IMR-90 (cell line): ENCODE data around the gene SS18L1. TPM values are rescaled to one million over a fixed set of nuclear protein-coding genes. Genes with fewer than 3 reads are reported as not detected.

Experiments
- ATAC-seq: fragments of 200-7000 bp; cut with Tn5 transposase; 2 replicates; pipeline ENCODE4 v1.9.1; 2020; ENCODE audit warnings: low read depth, mild to moderate bottlenecking, moderate library complexity
- BruUV-seq: library from RNA; stranded (reverse); fragments of 400-500 nt; replicated peaks from 2 replicates; lab custom pipeline; 2021; lab: Mats Ljungman, UMichigan
- CTCF ChIA-PET: fragments of 300-600 bp; formaldehyde crosslinking; extraction: SDS; loops from one replicate; lab custom pipeline; 2021; ENCODE audit warnings: antibody characterized with exemption; lab: Yijun Ruan, JAX
- POLR2A ChIA-PET: fragments of 300-600 bp; sonication (Branson Sonifier 250); formaldehyde crosslinking; loops from one replicate; lab custom pipeline; 2022; ENCODE audit warnings: antibody characterized with exemption; ENCODE audit not compliant: unreplicated experiment; lab: Charles Lee
- DNase-seq: peaks from one replicate; pipeline ENCODE4 v3.0.0; 2013
- H2AFZ ChIP-seq: replicated peaks from 2 replicates; pipeline ENCODE3; 2013; ENCODE audit warnings: low read length, mild to moderate bottlenecking; ENCODE audit not compliant: poor library complexity
- H2AK5ac ChIP-seq: 2 replicates; pipeline ENCODE4 v1.6.1; 2013; ENCODE audit warnings: low read depth, low read length, inconsistent platforms
- H2AK9ac ChIP-seq: replicated peaks from 2 replicates; pipeline ENCODE3; 2013; ENCODE audit warnings: mild to moderate bottlenecking, low read depth, low read length, moderate library complexity; ENCODE audit not compliant: poor library complexity
- H2BK120ac ChIP-seq: 2 replicates; pipeline ENCODE4 v1.6.1; 2013; ENCODE audit warnings: low read depth, low read length, inconsistent platforms
- H2BK15ac ChIP-seq: 3 replicates; pipeline ENCODE4 v1.6.1; 2013; ENCODE audit warnings: low read depth, low read length, inconsistent platforms
- H2BK20ac ChIP-seq: 2 replicates; pipeline ENCODE4 v1.6.1; 2013; ENCODE audit warnings: low read depth, mild to moderate bottlenecking, inconsistent platforms, low read length, moderate library complexity
- H2BK5ac ChIP-seq: 2 replicates; pipeline ENCODE4 v1.6.1; 2013; ENCODE audit warnings: mild to moderate bottlenecking, low read depth, low read length, inconsistent platforms; ENCODE audit not compliant: poor library complexity, severe bottlenecking
- H3K14ac ChIP-seq: replicated peaks from 2 replicates; pipeline ENCODE4 v1.6.1; 2013; ENCODE audit warnings: low read depth, low read length, inconsistent platforms
- H3K18ac ChIP-seq: 2 replicates; pipeline ENCODE4 v1.6.1; 2013; ENCODE audit warnings: low read depth, low read length, control low read depth
- H3K23ac ChIP-seq: 2 replicates; pipeline ENCODE4 v1.6.1; 2013; ENCODE audit warnings: low read depth, low read length, inconsistent platforms
- H3K27ac ChIP-seq: 2 replicates; pipeline ENCODE4 v1.5.1; 2013; ENCODE audit warnings: mild to moderate bottlenecking, control low read depth, low read length; ENCODE audit not compliant: insufficient read depth
- H3K27me3 ChIP-seq: 2 replicates; pipeline ENCODE4 v1.6.1; 2013; ENCODE audit warnings: low read length; ENCODE audit not compliant: control insufficient read depth, insufficient read depth
- H3K36me3 ChIP-seq: 2 replicates; pipeline ENCODE4 v1.6.1; 2013; ENCODE audit warnings: low read length, mixed read lengths; ENCODE audit not compliant: control insufficient read depth, insufficient read depth
- H3K4ac ChIP-seq: 2 replicates; pipeline ENCODE4 v1.6.1; 2013; ENCODE audit warnings: low read depth, low read length, inconsistent platforms
- H3K4me1 ChIP-seq: 2 replicates; pipeline ENCODE4 v1.6.1; 2013; ENCODE audit warnings: low read length, mixed read lengths; ENCODE audit not compliant: control insufficient read depth, insufficient read depth
- H3K4me2 ChIP-seq: 2 replicates; pipeline ENCODE4 v1.6.1; 2013; ENCODE audit warnings: low read depth, mild to moderate bottlenecking, control low read depth, low read length, moderate library complexity
- H3K4me3 ChIP-seq: 2 replicates; pipeline ENCODE4 v1.5.1; 2013; ENCODE audit warnings: low read depth, mild to moderate bottlenecking, control low read depth, low read length, moderate library complexity; ENCODE audit not compliant: insufficient read depth
- H3K56ac ChIP-seq: 2 replicates; pipeline ENCODE4 v1.6.1; 2013; ENCODE audit warnings: low read length, inconsistent platforms; ENCODE audit not compliant: insufficient read depth; ENCODE audit errors: extremely low read depth
- H3K79me1 ChIP-seq, 2 experiments: 2 replicates each; pipeline ENCODE4 v1.6.1; 2013; ENCODE audit warnings: low read length in 2 of 2, inconsistent platforms in 1 of 2, low read depth in 1 of 2
- H3K9ac ChIP-seq: 2 replicates; pipeline ENCODE4 v1.6.1; 2013; ENCODE audit warnings: low read depth, low read length, control low read depth
- H3K9me1 ChIP-seq: 2 replicates; pipeline ENCODE4 v1.6.1; 2013; ENCODE audit warnings: low read length, inconsistent platforms; ENCODE audit not compliant: insufficient read depth
- H3K9me3 ChIP-seq: 2 replicates; pipeline ENCODE4 v1.6.1; 2013; ENCODE audit warnings: low read length; ENCODE audit not compliant: control insufficient read depth, insufficient read depth
- H4K20me1 ChIP-seq: 2 replicates; pipeline ENCODE4 v1.6.1; 2013; ENCODE audit warnings: low read length, inconsistent platforms; ENCODE audit not compliant: insufficient read depth
- H4K5ac ChIP-seq: 2 replicates; pipeline ENCODE4 v1.6.1; 2013; ENCODE audit warnings: mild to moderate bottlenecking, low read depth, low read length, control low read depth
- H4K8ac ChIP-seq, 2 experiments: 2 replicates each; pipeline ENCODE4 v1.6.1; 2013; ENCODE audit warnings: low read depth in 2 of 2, low read length in 2 of 2, control low read depth in 1 of 2, inconsistent platforms in 1 of 2
- H4K91ac ChIP-seq: 2 replicates; pipeline ENCODE4 v1.6.1; 2013; ENCODE audit warnings: low read depth, low read length, inconsistent platforms; ENCODE audit not compliant: insufficient read depth
- CTCF ChIP-seq: conservative IDR thresholded peaks from 2 replicates; pipeline ENCODE4 v1.5.1; 2012; ENCODE audit warnings: mild to moderate bottlenecking, low read depth, low read length, improper control_type of control experiment
- FOS ChIP-seq: fragments of 150-350 bp; IDR thresholded peaks from 2 replicates; pipeline ENCODE4 v1.6.1; 2016; ENCODE audit warnings: low read depth, low read length
- MAZ ChIP-seq: IDR thresholded peaks from 2 replicates; pipeline ENCODE4 v1.6.1; 2012; ENCODE audit warnings: low read depth, mild to moderate bottlenecking, low read length, improper control_type of control experiment, moderate library complexity, borderline replicate concordance
- MXI1 ChIP-seq: IDR thresholded peaks from 2 replicates; pipeline ENCODE4 v1.6.1; 2012; ENCODE audit warnings: low read depth, mild to moderate bottlenecking, low read length, moderate library complexity, borderline replicate concordance
- POLR2A ChIP-seq: IDR thresholded peaks from 2 replicates; pipeline ENCODE4 v1.6.1; 2012; ENCODE audit warnings: mild to moderate bottlenecking, low read depth, low read length
- RFX5 ChIP-seq: IDR thresholded peaks from 2 replicates; pipeline ENCODE4 v1.8.0; 2012; ENCODE audit warnings: low read depth, mild to moderate bottlenecking, low read length, moderate library complexity
- WGBS, 2 experiments: methylation state at CpG; one replicate each; pipeline versions ENCODE4 v1.1.5 to v1.1.7; 2013; ENCODE audit warnings: missing lambda C conversion rate in 2 of 2; ENCODE audit not compliant: insufficient read length in 1 of 2; ENCODE audit errors: extremely low coverage in 2 of 2; 5-methylcytosine and 5-hydroxymethylcytosine counted together
- dilution Hi-C: fragments of 300-500 bp; cut with HindIII; formaldehyde crosslinking; loops from one replicate; pipeline ENCODE4 v1.14.3; 2018; ENCODE audit warnings: low sequenced_read_pairs; ENCODE audit not compliant: unreplicated experiment
- in situ Hi-C: fragments of 300-500 bp; cut with MboI; formaldehyde crosslinking; loops from 3 replicates; pipeline ENCODE4 v1.14.3; 2019; ENCODE audit warnings: low sequenced_read_pairs, inconsistent platforms, mixed read lengths
- intact Hi-C: fragments of 100-400 bp; cut with micrococcal nuclease; formaldehyde crosslinking; loops from 2 replicates; pipeline ENCODE4 v1.10.0; 2022
- polyA plus RNA-seq, 3 experiments: library from polyadenylated mRNA; depleted of rRNA; stranded (reverse); fragments of >200 nt; gene quantifications; 2 replicates each; pipeline ENCODE4 v1.2.3, GENCODE V29; 2012; ENCODE audit warnings: low replicate concordance in 1 of 3
- total RNA-seq: library from RNA; depleted of rRNA; stranded (reverse); fragments of >200 nt; gene quantifications from 2 replicates; pipeline ENCODE4 v1.2.3, GENCODE V29; 2012

SS18L1 gene
- total and polyA plus RNA-seq, 2 of the 4 experiments (the other 2 are of a cell fraction): 8.1 to 12.2 TPM

GRCh38 chr20:62122654-62123449 is 20.7 kb upstream of the SS18L1 start:
- TF ChIP-seq MXI1 (0 out of 2 replicates have a peak, but pooled peaks have one; percentile 41), POLR2A (peak; percentile 74), RFX5 (no peak), MAZ (no peak), CTCF (no peak), FOS (no peak)
- Histone ChIP-seq H3K79me1 (peaks cover 31 to 46% of the 10 kb centered on the region in 2 experiments), H2BK5ac (peak overlapping the region; percentile 76), H3K4me3 (peak overlapping the region; percentile 100), H3K36me3 (peaks cover 28% of the 10 kb centered on the region), H4K8ac (peak overlapping the region in 1 of 2 experiments; percentile 83; a peak in 1 of 4 replicates), H3K14ac (peak overlapping the region; percentile 78), H3K27ac (peak overlapping the region; percentile 82), H3K27me3 (peaks cover 13% of the 10 kb centered on the region), H2AFZ (peak overlapping the region; percentile 92), H2AK5ac (peak overlapping the region; percentile 29; the same call in 1 of the 2 replicates), H3K9ac (peak overlapping the region; percentile 89), H3K4me2 (peak overlapping the region; percentile 93), H4K91ac (peak overlapping the region; percentile 78; the same call in 1 of the 2 replicates), H2AK9ac (peak overlapping the region; percentile 93), H3K4ac (peak overlapping the region; percentile 85), H4K5ac (peak overlapping the region; percentile 81; the same call in 1 of the 2 replicates), H3K9me1 (peaks cover 15% of the 10 kb centered on the region), H3K18ac (no peak overlapping the region; the same call in 1 of the 2 replicates), H2BK120ac (no peak overlapping the region), H3K4me1 (peaks cover 11% of the 10 kb centered on the region), H3K23ac (peak overlapping the region; percentile 82), H2BK15ac (no peak overlapping the region), H3K56ac (no peak overlapping the region), H2BK20ac (no peak overlapping the region), H4K20me1 (peaks cover 30% of the 10 kb centered on the region), H3K9me3 (no peaks in the 10 kb centered on the region)
- CTCF ChIA-PET: no interaction called here
- no TSS peak for BruUV-seq
- DNase-seq (no peak), ATAC-seq (peak; percentile 1; the same call in 1 of the 2 replicates)
- POLR2A ChIA-PET: no interaction called here
- WGBS, 2 experiments: 0% methylated on average over 40 of the region's 77 CpGs; no CpG with 5 or more reads in 1 of the 2 experiments
- in situ Hi-C loops: no loop called here
- dilution Hi-C loops: no loop called here
- intact Hi-C loops: loop anchor here (1.0 kb wide), 3 partner anchors 60 to 113 kb away; no protein-coding TSS in a partner anchor
